Neural crest cell (in vitro differentiated cells): Measurements from ENCODE around the gene ARL4A. TPM values are rescaled to one million over a fixed set of nuclear protein-coding genes. Genes with fewer than 3 reads are reported as not detected.

Source experiments
- DNase-seq: peaks from one replicate; pipeline ENCODE4 v3.0.0; 2021; ENCODE audit warnings: low read depth, mixed read lengths, low spot score
- H3K27ac Mint-ChIP-seq: one replicate; pipeline ENCODE4 v1.8.0; 2021; ENCODE audit warnings: mild to moderate bottlenecking, mixed read lengths; ENCODE audit not compliant: unreplicated experiment
- H3K27me3 Mint-ChIP-seq: 2 replicates; pipeline ENCODE4 v1.8.0; 2021; ENCODE audit warnings: low read depth, mild to moderate bottlenecking, mixed read lengths
- H3K36me3 Mint-ChIP-seq: 2 replicates; pipeline ENCODE4 v1.8.0; 2021; ENCODE audit warnings: low read depth, mild to moderate bottlenecking, mixed read lengths
- H3K4me1 Mint-ChIP-seq: 2 replicates; pipeline ENCODE4 v1.8.0; 2021; ENCODE audit warnings: mixed read lengths
- H3K4me3 Mint-ChIP-seq: one replicate; pipeline ENCODE4 v1.8.0; 2021; ENCODE audit warnings: mild to moderate bottlenecking, mixed read lengths
- H3K9me3 Mint-ChIP-seq: 2 replicates; pipeline ENCODE4 v1.8.0; 2021; ENCODE audit warnings: mixed read lengths
- total RNA-seq: library from RNA; stranded (reverse); gene quantifications from 2 replicates; pipeline ENCODE4 v1.2.1, GENCODE V29; 2021
- TF ChIP-seq, protein P1 (sequence below): fragments of 200-600 bp; sonication (generic); conservative IDR thresholded peaks from 2 replicates; pipeline ENCODE4 v1.5.0; 2021; ENCODE audit warnings: antibody characterized with exemption, mild to moderate bottlenecking

ARL4A gene
- total RNA-seq, 1 donor from 2014 or later = 71.1 TPM

- Mint-ChIP-seq H3K27ac (no peak overlapping the region), H3K27me3 (no peaks in the 10 kb centered on the region), H3K4me3 (no peak overlapping the region), H3K4me1 (peaks cover 7% of the 10 kb centered on the region), H3K36me3 (no peaks in the 10 kb centered on the region), H3K9me3 (no peaks in the 10 kb centered on the region)
- TF ChIP-seq, protein P1, sequence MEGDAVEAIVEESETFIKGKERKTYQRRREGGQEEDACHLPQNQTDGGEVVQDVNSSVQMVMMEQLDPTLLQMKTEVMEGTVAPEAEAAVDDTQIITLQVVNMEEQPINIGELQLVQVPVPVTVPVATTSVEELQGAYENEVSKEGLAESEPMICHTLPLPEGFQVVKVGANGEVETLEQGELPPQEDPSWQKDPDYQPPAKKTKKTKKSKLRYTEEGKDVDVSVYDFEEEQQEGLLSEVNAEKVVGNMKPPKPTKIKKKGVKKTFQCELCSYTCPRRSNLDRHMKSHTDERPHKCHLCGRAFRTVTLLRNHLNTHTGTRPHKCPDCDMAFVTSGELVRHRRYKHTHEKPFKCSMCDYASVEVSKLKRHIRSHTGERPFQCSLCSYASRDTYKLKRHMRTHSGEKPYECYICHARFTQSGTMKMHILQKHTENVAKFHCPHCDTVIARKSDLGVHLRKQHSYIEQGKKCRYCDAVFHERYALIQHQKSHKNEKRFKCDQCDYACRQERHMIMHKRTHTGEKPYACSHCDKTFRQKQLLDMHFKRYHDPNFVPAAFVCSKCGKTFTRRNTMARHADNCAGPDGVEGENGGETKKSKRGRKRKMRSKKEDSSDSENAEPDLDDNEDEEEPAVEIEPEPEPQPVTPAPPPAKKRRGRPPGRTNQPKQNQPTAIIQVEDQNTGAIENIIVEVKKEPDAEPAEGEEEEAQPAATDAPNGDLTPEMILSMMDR = no peak
- no peak for DNase-seq
Measured at GRCh38 chr7:12737836-12738235, 50.4 kb downstream of the ARL4A start.

DNA sequence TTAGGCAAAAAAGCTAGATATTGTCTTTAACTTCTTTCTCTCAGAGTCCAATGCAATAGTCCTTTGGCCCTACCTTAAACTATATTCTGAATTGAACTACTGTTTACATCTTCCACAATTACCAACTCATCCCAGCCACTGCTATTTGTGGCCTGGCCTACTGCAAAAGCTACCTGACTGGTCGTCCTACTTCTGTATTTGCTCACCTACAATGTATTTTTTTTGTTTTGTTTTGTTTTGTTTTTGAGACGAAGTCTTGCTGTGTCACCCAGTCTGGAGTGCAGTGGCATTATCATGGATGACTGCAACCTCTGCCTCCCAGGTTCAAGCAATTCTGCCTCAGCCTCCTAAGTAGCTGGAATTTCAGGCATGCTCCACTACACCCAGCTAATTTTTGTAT, 51.2 kb downstream of the ARL4A start:
- Mint-ChIP-seq H3K27ac (no peak overlapping the region), H3K4me1 (peaks cover 7% of the 10 kb centered on the region), H3K27me3 (no peaks in the 10 kb centered on the region)

More for the DNA sequence above, 51.2 kb downstream of the ARL4A start:
- TF ChIP-seq, protein P1 = no peak
- no peaks in the 10 kb centered on the region for H3K36me3 Mint-ChIP-seq
- DNase-seq = no peak
- no peak overlapping the region for H3K4me3 Mint-ChIP-seq
- H3K9me3 Mint-ChIP-seq = peaks cover 3% of the 10 kb centered on the region

Other genes starting within 250 kb of the ARL4A start
- gene SCIN, start 116.9 kb upstream of the ARL4A start, total RNA-seq = not detected in 2 replicates